T-helper 17 cell (primary cell): ENCODE results near the gene GADD45A. TPM values are rescaled to one million over a fixed set of nuclear protein-coding genes. Genes with fewer than 3 reads are reported as not detected.

Source experiments
- ATAC-seq: fragments of 150-1000 bp; cut with Tn5 transposase; 2 replicates; pipeline ENCODE4 v1.10.0; 2021; ENCODE audit warnings: mild to moderate bottlenecking, moderate library complexity
- DNase-seq, 3 donors: peaks; one replicate each; pipeline versions ENCODE4 v3.0.0 to v3.0.0-alpha.2; 2020 to 2021
- H3K9me3 ChIP-seq: one replicate; pipeline ENCODE4 v1.7.0; 2013; ENCODE audit warnings: low read length, mild to moderate bottlenecking; ENCODE audit not compliant: control insufficient read depth, poor library complexity, severe bottlenecking
- H3K27ac Mint-ChIP-seq: one replicate; pipeline ENCODE4 v1.8.0; 2022; ENCODE audit warnings: mild to moderate bottlenecking, moderate library complexity, mixed read lengths
- H3K27me3 Mint-ChIP-seq: one replicate; pipeline ENCODE4 v1.8.0; 2022; ENCODE audit warnings: mixed read lengths
- H3K36me3 Mint-ChIP-seq: one replicate; pipeline ENCODE4 v1.8.0; 2022; ENCODE audit warnings: low read depth, mixed read lengths
- H3K4me1 Mint-ChIP-seq: one replicate; pipeline ENCODE4 v1.8.0; 2022; ENCODE audit warnings: mild to moderate bottlenecking, mixed read lengths
- H3K4me3 Mint-ChIP-seq: one replicate; pipeline ENCODE4 v1.8.0; 2022; ENCODE audit warnings: mild to moderate bottlenecking, moderate library complexity, mixed read lengths
- total RNA-seq, 4 donors: library from RNA in 2 of 4; stranded (reverse) in 2 of 4; gene quantifications; one replicate each; pipeline ENCODE4 v1.2.3 and lab custom pipeline; 2022 to 2026

The GADD45A gene
- total RNA-seq, 2 donors from 2014 or later = 25.4 to 65.6 TPM

DNA sequence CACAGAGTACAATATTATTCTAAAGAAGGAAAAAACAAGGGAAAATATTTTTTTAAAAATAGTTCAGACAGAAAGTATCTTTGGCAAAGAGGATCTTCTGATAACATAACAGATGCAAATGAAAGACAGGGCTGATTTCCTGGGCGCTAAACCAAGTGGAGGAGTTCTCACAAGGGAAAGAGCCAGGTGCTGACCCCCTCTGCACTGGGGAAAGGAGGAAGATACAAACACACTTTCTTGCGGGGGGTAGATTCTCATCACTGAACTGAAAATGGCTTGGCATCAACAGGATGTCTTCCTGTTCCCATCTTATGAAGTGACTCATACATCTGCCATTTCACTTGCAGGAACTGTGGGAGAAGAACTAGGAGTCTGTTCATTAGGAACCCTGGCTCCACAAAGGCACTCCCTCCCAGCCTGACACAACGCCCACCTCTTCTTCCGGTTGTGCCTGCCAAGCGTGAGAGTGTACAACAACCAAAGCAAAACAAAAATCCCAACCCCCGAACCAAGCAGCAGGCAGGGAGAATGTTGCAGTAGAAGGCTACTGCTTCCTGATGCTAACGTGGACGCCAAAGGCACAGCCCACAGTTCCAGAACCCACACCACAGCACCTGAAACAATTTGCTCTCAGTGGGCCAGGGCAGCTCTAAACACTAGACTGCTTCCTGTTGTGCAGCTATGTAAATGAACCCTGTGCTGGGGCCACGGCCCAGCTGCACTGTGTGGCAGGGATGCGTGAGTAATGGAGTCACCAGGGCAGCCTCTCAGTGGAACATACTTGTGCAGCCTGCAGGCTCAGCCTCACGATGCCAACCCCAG is 51.0 kb downstream of the GADD45A start:
- Mint-ChIP-seq H3K27me3 (peaks cover 13% of the 10 kb centered on the region), H3K36me3 (no peaks in the 10 kb centered on the region), H3K27ac (peak overlapping the region; percentile 88), H3K4me1 (peaks cover 15% of the 10 kb centered on the region), H3K4me3 (peak overlapping the region; percentile 82)
- peak in 2 of 3 donors; percentile 6 to 9 for DNase-seq
- peak; percentile 91 for ATAC-seq
- no peaks in the 10 kb centered on the region for H3K9me3 ChIP-seq

DNA sequence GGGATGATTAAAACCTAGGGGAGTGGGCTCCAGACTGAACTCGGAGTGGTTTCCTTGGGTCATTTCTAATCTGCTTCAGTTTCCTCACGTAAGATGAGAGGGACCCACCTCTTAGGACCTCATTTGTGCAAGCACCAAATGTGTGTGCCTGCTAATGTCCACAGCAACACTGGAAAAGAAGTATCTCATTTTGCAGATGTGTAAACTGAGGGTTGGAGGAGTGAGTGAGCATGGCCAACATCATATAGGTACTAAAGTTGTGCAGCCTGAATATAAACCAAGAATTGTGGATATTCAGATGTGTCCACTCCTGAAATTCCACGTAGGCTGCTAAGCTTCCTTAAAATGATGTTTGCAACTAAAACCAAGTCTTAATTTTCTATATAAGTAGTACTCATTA is 51.7 kb downstream of the GADD45A start:
- no peak for ATAC-seq
- peak overlapping the region; percentile 28 for H3K4me3 Mint-ChIP-seq
- H3K27ac Mint-ChIP-seq = peak overlapping the region; percentile 88
- H3K4me1 Mint-ChIP-seq = peaks cover 13% of the 10 kb centered on the region
- H3K36me3 Mint-ChIP-seq = no peaks in the 10 kb centered on the region
- DNase-seq = no peak
- no peaks in the 10 kb centered on the region for H3K9me3 ChIP-seq
- H3K27me3 Mint-ChIP-seq = peaks cover 14% of the 10 kb centered on the region

DNA sequence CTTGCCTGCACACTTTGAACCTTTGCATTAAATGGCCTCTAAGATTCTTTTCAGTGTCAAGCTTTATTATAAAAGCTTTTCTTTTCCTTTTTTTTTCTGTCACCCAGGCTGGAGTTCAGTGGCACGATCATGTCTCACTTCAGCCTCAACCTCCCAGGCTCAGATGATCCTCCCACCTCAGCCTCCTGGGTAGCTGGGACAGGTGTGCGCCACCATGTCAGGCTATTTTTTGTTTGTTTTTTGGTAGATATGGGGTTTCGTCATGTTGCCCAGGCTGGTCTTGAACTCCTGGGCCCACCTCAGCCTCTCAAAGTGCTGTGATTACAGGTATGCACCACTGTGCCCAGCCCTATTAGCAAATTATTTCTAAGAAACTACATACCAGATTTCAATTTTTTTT is 52.9 kb downstream of the GADD45A start:
- no peaks in the 10 kb centered on the region for H3K36me3 Mint-ChIP-seq
- peaks cover 17% of the 10 kb centered on the region for H3K27me3 Mint-ChIP-seq
- no peak for DNase-seq
- ATAC-seq = no peak
- no peaks in the 10 kb centered on the region for H3K9me3 ChIP-seq
- peaks cover 13% of the 10 kb centered on the region for H3K4me1 Mint-ChIP-seq
- H3K4me3 Mint-ChIP-seq = no peak overlapping the region
- no peak overlapping the region for H3K27ac Mint-ChIP-seq

Other genes with a start within 250 kb of the GADD45A start
- not detected for gene GNG12, start 148.3 kb downstream of the GADD45A start, total RNA-seq